ENCODE measurements around the gene TRIP10.

DNA sequence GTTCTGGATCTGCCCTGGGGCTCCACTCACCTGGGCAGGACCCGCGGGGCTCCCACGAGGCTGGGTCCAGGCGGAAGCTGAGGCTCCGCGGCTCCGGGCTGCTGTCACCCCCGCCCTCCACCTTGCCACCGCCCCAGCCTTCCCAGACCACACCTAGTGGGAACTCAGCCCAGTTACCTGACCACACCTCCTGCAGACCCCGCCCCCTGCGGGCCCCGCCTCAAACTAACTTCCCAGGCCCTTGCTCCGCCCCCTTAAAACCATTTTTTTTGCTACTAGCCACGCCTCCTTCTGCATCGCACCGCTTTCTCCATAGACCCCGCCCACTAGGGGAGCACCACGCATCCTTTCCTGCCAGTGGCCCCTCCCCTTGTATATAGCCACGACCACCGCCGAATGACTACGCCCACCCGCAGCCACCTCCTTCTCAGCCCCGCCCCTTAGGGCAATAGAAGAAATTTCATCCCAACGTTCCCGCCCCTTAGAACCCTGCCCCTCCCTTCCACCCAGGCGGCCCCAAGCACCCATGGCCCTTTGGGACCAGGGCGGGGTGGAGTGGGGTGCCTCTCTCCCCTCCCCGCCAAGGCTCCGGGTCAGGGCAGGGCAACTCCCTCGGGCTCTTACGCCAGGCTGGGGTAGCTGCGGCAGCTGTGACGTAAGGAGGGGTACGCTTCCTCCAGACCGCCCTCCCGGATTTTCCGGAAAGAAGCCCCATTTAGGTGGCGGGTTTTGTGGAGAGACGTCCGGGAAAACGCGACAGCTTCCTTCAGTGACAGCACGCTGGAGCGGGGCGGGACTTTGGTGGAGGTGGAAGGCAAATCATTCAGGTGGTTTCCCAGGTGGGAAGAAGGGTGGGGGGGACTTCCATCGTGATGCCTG, 28.1 kb downstream of the TRIP10 start, which contains the start of gene SH2D3A:
- no peak for TF ChIP-seq CTCF (conservative IDR thresholded peaks at IDR 0.05 in 1 of 2, IDR thresholded peaks at IDR 0.05 in 1 of 2; ENCODE audit: extremely low read depth in 1 of 2, insufficient read depth in 1 of 2, low read depth in 1 of 2, low read length in 2 of 2)
- no peak for TF ChIP-seq EZH2 (IDR thresholded peaks at IDR 0.05; ENCODE audit: borderline replicate concordance, low read length)
